HG03558 (cell line): ENCODE measurements around the gene MAP1S.
"Not testable (repeated sequence)": the region's sequence is repeated elsewhere in the genome, so short reads cannot be mapped to it uniquely, and the experiment has no call there.

Experiments used
- ATAC-seq: cut with Tn5 transposase; IDR thresholded peaks from one replicate; pipeline ENCODE4 v1.9.1; 2021; ENCODE audit warnings: moderate number of reproducible peaks; ENCODE audit not compliant: unreplicated experiment; ENCODE audit errors: extremely low read depth

Gene MAP1S

GRCh38 chr19:17755443-17755890 lies 36.2 kb downstream of the MAP1S start:
- ATAC-seq: no peak

GRCh38 chr19:17755977-17756670 lies 36.8 kb downstream of the MAP1S start:
- ATAC-seq: no peak

- no peak for ATAC-seq
These were observed 37.8 kb downstream of the MAP1S start for GRCh38 chr19:17757125-17757524.

DNA sequence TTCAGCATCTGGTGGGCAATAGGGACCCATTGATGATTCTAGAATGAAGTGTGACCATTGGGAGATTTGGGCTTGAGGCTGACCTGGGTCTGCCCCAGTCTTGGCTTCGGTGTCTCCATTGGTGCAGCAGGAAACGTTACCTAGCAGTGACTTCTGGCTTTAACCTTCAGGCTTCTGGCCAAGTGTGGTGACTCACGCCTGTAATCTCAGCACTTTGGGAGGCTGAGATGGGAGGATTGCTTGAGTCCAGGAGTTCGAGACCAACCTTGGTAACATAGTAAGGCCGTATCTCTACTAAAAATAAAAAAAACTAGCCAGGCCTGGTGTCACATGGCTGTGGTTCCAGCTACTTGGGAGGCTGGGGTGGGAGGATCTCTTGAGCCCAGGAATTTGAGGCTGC lies 39.2 kb downstream of the MAP1S start:
- ATAC-seq: no peak

- no peak for ATAC-seq
These were observed 41.9 kb downstream of the MAP1S start for GRCh38 chr19:17761148-17761547.

DNA sequence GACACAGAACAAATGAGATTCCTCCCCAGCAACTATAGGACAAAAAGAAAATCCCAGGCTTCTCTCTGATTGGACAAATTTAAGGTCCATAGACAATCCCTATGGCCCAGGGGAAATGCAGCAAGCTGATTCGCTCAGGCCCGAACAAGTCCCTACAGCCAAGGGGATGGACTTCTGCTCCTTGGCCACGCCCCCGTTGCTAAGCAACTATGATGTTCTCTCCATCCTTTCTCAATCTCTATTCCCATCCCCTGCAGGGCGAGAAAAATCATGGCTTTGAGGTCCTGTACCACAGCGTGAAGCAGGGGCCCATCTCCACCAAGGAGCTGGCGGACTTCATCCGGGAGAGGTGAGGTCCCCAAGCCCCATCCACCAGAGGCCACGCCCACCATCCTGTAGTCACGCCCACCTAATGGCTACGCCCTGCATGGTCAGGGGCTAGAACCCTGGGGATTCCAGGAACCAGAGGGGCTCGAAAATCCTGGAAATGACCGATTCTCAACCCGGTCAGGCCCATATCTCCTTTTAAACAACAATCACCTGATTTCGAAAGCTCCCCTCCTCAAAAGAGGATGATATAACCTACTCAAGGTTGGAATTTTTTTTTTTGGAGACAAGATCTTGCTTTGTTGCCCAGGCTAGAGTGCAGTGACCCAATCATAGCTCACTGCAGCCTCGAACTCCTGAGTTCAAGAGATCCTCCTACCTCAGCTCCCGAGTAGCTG lies 43.4 kb downstream of the MAP1S start:
- no peak for ATAC-seq

GRCh38 chr19:17764348-17764747 lies 45.1 kb downstream of the MAP1S start:
- ATAC-seq: no peak

DNA sequence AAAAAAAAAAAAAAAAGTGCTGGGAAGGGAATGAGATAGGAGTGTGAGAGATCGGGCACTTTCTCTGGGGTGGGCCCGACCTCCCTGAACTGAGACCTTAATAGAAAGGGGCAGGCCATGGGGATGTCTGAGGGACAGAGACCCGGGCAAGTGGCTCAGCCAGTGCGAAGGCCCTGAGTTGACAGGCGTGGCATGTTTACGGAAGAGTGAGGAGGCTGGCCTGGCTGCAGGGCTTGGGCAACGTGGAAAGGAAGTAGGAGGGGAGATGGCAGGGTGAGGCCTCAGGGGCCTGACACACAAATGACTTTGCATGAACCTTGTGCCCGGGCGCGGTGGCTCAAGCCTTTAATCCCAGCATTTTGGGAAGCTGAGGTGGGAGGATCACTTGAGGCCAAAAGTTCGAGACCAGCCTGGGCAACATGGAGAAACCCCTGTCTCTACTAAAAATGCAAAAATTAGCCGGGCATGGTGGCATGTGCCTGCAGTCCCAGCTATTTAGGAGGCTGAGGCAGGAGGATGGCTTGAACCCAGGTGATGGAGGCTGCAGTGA lies 45.9 kb downstream of the MAP1S start:
- no peak for ATAC-seq

GRCh38 chr19:17766543-17767131 lies 47.4 kb downstream of the MAP1S start:
- ATAC-seq: no peak

DNA sequence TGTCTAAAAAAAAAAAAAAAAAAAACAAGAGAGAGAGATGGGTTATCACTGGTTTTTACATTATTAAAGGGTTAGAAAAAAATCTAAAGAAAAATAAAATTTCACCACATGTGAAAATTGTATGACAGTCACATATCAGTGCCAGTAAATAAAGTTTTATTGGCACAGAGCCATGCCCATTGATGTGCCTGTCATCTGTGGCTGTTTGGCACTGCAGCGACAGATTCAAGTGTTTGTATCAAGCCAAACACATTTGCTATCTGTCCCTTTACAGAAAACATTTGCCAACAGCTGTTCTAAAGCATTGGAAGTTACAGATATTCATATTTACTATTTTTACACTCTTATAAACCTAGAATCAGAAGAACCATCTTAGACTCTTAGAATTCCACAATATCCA lies 48.3 kb downstream of the MAP1S start:
- ATAC-seq: no peak

DNA sequence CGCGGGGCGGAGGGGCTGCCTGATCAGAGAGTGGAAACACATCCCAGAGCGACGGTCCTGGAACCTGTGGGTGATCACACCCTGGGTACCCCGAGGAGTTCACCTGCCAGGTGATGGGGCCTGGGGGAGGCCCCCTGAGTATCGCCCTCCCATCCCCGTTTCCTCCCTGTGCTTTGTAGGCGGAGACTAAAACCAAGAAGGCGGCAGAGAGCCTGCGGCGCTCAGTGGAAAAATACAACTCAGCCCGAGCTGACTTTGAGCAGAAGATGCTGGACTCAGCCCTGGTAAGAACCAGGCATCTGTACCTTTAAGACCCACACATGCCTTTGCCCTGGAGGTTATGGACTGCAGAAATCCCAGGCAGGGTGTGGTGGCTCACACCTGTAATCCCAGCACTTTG lies 51.3 kb downstream of the MAP1S start:
- ATAC-seq: no peak

DNA sequence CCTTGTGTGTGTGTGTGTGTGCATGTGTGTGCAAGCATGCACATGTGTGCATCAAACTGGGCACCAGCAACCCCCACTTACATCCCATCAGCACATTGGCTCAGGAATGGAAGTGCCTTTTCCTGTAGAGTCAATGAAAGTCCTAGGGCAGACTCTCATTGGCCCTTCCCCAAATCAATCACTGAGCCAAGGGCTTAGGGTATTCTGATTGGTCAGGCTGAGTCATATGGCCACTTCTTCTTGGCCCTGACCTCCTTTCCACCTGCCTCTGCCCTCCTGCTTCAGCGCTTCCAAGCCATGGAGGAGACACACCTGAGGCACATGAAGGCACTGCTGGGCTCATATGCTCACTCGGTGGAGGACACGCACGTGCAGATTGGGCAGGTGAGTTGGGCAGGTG lies 52.9 kb downstream of the MAP1S start:
- no peak for ATAC-seq

DNA sequence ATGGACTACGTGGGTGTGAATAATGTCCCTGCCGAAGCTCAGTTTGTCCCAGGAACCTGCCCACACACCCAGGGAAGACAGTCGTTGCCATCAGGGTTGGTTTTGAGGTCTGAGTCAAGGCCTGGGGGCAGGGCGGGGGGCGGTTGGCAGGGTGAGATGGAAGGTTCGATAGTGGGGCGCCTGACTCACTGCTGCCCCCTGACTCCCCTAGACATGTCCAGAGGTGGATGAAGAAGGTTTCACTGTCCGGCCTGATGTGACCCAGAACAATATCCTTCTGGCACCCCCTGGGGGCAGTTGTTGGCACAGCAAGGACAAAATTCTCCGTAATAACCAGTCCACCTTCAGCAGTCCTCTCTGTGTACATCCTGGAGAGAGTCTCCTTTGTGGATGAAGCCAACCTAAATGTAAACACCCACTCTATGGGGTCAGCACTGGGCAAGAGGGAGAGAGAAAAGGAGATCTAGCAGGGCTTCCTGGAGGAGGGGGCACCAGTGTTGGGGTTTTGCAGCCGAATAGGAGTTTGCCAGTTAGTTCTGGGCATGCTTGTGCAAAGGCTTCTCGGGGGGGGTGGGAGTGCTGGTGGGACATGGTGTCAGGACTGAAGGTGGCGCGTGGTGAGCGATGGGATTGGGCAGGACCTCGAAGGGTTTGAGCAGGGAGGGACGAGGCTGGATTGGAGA lies 56.1 kb downstream of the MAP1S start:
- no peak for ATAC-seq

DNA sequence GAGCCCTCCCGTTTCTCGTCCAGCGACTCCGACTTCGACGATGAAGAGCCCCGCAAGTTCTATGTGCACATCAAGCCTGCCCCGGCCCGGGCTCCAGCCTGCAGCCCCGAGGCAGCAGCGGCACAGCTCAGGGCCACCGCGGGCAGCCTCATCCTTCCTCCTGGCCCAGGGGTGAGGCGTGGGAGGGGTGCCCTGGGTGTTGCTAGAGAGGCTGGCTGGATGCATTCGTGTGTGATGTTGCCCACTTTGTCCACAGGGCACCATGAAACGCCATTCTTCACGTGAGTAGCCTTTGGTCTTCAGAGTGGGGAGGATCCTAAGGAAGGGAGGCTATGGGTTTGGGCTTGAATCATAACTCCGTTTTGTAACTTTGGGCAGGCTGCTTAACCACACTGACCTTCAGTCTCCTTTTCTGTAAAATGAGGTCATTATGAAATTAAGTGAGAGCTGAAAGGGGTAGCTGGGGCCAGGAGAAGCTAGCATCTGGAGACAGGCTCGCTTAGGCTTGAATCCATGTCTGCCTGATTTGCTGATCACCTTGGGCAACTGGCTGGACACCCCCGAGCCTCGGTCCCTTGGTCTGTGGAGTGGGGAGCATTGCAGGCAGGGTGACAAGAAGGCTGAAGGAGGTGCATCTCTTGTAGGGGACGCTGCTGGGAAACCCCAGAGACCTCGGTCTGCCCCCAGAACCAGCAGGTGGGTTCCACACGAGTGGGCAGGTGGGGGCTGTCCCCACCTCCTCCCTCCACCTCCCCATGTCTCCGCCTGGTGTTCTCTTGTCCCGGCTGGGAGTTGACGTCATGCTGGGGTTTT lies 56.9 kb downstream of the MAP1S start:
- peak; percentile 51 for ATAC-seq

GRCh38 chr19:17777840-17778239 lies 58.6 kb downstream of the MAP1S start:
- not testable (repeated sequence) for ATAC-seq

GRCh38 chr19:17778251-17778967 lies 59.1 kb downstream of the MAP1S start:
- no peak for ATAC-seq

DNA sequence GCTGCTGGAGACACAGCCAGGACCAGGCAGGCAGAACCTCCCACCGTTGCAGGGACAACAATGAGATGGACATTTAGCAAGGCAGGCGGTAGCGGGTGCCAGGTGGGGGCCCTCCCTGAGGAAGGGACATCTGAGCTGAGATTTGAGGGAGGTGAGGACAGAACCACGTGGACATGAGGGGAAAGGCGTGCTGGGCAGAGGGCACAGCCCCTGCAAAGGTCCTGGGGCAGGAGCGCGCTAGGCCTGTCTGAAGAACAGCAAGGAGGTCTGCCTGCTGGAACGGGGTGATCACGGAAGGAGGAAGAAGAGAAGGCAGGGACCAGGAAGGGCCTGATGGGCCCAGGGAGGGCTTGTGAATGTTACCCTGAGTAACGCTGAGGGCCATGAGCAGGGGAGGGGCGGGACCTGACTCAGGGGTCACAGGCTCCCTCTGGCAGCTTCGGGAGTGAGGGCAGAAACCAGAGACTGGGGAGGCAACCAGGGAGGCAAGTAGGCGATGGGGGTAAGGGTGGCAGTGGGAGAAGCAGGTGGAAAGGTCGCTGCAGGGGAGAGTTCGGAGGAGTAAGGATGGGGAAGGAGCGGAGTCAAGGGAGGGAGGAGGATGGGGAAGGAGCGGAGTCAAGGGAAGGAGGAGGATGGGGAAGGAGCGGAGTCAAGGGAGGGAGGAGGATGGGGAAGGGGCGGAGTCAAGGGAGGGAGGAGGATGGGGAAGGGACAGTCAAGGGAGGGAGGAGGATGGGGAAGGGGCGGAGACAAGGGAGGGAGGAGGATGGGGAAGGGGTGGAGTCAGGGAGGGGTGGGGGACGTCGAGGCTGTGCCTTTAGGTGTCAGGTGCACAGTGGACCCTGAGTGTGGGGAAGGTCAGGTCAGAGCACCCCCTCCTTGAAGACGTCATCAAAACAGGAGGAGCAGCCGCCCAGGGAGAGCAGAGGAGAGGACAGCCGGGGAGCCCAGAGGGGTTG lies 60.0 kb downstream of the MAP1S start:
- no peak for ATAC-seq

DNA sequence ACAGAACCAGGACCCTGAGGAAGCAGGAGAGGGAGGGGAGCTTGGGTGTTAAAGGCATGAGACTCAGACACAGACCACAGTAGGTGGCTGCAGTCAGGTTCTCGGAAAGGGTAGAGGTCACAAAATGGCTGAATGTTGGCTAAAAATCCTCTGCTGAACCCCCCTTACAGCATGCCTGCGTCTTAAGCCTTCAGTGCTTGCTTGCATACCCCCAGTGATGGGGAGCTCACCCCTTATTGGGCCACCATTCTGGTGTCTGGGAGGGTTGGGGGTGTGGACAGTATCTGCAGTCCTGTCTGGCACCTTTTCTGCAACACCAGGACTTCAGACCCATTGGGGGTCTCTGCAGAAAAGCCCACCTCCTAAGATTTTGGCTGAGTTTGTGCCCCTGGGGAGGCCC lies 61.5 kb downstream of the MAP1S start:
- ATAC-seq: no peak
